ENCODE data around the gene RAD54L2. TPM values are rescaled to one million over a fixed set of nuclear protein-coding genes. Genes with fewer than 3 reads are reported as not detected.
"Not testable (repeated sequence)": the region's sequence is repeated elsewhere in the genome, so short reads cannot be mapped to it uniquely, and the experiment has no call there.

RAD54L2 gene
- total RNA-seq, 1 donor from 2014 or later = 33.2 TPM

DNA sequence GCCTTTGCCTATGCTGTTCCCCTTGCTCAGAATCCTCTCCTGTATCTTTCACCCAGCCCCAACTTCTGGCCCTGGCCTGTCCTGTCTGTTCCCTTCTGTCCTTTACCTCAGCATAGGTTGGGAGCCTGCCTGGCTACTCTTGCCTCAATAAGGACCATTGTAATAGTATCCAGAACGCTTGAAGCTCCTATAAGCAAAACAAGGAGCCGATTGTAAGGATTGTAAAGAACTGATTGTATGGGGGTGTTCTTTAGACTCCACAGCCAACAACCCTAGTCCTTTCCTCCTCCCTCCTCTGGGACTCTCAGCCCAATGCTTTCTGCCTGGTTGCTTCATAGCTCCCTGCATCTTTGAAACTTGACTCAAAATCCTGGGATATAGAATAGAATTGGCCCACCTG, 18.7 kb upstream of the RAD54L2 start:
- H3K4me1 Mint-ChIP-seq (ENCODE audit: unreplicated experiment) = peaks cover 5% of the 10 kb centered on the region
- no peaks in the 10 kb centered on the region for H3K9me3 Mint-ChIP-seq (ENCODE audit: unreplicated experiment)
- no peaks in the 10 kb centered on the region for H3K27me3 Mint-ChIP-seq (ENCODE audit: unreplicated experiment)
- TF ChIP-seq CTCF (IDR thresholded peaks at IDR 0.05; ENCODE audit: unreplicated experiment) = no peak
- no peak overlapping the region for H3K27ac Mint-ChIP-seq (ENCODE audit: unreplicated experiment)
- no peaks in the 10 kb centered on the region for H3K36me3 Mint-ChIP-seq (ENCODE audit: low read depth, unreplicated experiment)
- DNase-seq (ENCODE audit: low spot score) = no peak
- H3K4me3 Mint-ChIP-seq (ENCODE audit: unreplicated experiment) = no peak overlapping the region

GRCh38 chr3:51520906-51521730, 17.4 kb upstream of the RAD54L2 start:
- H3K4me3 Mint-ChIP-seq (ENCODE audit: unreplicated experiment); H3K4me1 Mint-ChIP-seq (ENCODE audit: unreplicated experiment); H3K27me3 Mint-ChIP-seq (ENCODE audit: unreplicated experiment); H3K9me3 Mint-ChIP-seq (ENCODE audit: unreplicated experiment); DNase-seq (ENCODE audit: low spot score); H3K27ac Mint-ChIP-seq (ENCODE audit: unreplicated experiment); H3K36me3 Mint-ChIP-seq (ENCODE audit: low read depth, unreplicated experiment): not testable (repeated sequence)

DNA sequence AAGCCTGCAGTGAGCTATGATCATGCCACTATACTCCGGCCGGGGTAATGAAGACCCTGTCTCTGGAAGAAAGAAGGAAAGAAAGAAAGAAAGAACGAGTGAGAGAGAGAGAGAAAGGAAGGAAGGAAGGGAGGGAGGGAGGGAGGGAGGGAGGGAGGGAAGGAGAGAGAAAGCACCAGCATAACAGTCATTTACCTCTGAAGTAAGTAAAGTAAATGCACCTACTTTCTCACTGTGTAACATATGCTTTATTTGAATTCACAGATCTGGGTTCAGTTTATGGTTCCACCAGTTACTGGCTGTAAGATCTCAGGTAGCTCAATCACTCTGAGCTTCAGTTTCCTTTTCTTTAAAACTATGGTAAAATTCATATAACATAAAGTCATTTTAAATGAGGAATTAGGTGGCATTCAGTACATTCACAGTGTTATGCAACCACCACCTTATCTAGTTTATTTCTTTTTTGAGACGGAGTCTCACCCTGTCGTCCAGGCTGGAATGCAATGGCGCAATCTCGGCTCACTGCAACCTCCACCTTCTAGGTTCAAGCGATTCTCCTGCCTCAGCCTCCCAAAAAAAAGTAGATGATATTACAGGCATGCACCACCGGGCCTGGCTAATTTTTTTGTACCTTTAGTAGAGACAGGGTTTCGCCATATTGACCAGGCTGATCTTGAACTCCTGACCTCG, 16.1 kb upstream of the RAD54L2 start:
- H3K27ac Mint-ChIP-seq (ENCODE audit: unreplicated experiment) = no peak overlapping the region
- no peak for DNase-seq (ENCODE audit: low spot score)
- peaks cover 5% of the 10 kb centered on the region for H3K4me1 Mint-ChIP-seq (ENCODE audit: unreplicated experiment)
- no peaks in the 10 kb centered on the region for H3K9me3 Mint-ChIP-seq (ENCODE audit: unreplicated experiment)
- no peak for TF ChIP-seq CTCF (IDR thresholded peaks at IDR 0.05; ENCODE audit: unreplicated experiment)
- no peak overlapping the region for H3K4me3 Mint-ChIP-seq (ENCODE audit: unreplicated experiment)
- no peaks in the 10 kb centered on the region for H3K27me3 Mint-ChIP-seq (ENCODE audit: unreplicated experiment)
- no peaks in the 10 kb centered on the region for H3K36me3 Mint-ChIP-seq (ENCODE audit: low read depth, unreplicated experiment)

DNA sequence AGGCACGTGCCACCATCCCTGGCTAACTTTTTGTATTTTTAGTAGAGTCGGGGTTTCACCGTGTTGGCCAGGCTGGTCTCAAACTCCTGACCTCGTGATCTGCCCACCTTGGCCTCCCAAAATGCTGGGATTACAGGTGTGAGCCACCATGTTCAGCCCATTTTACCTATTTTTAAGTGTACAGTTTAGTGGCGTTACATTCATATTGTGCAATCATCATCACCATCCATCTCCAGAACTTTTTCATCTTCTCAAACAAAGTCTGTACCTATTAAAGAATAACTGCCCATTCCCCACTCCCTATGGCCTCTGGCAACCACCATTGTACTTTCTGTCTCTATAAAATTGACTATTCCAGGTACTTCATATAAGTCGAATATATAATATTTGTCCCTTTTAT, 13.6 kb upstream of the RAD54L2 start:
- not testable (repeated sequence) for H3K4me1 Mint-ChIP-seq (ENCODE audit: unreplicated experiment); H3K27me3 Mint-ChIP-seq (ENCODE audit: unreplicated experiment); H3K4me3 Mint-ChIP-seq (ENCODE audit: unreplicated experiment); H3K36me3 Mint-ChIP-seq (ENCODE audit: low read depth, unreplicated experiment); DNase-seq (ENCODE audit: low spot score); H3K9me3 Mint-ChIP-seq (ENCODE audit: unreplicated experiment); H3K27ac Mint-ChIP-seq (ENCODE audit: unreplicated experiment)

GRCh38 chr3:51530485-51530884, 8.0 kb upstream of the RAD54L2 start:
- no peaks in the 10 kb centered on the region for H3K9me3 Mint-ChIP-seq (ENCODE audit: unreplicated experiment)
- no peaks in the 10 kb centered on the region for H3K4me1 Mint-ChIP-seq (ENCODE audit: unreplicated experiment)
- H3K27ac Mint-ChIP-seq (ENCODE audit: unreplicated experiment) = no peak overlapping the region
- H3K4me3 Mint-ChIP-seq (ENCODE audit: unreplicated experiment) = no peak overlapping the region
- H3K27me3 Mint-ChIP-seq (ENCODE audit: unreplicated experiment) = no peaks in the 10 kb centered on the region
- TF ChIP-seq CTCF (IDR thresholded peaks at IDR 0.05; ENCODE audit: unreplicated experiment) = no peak
- DNase-seq (ENCODE audit: low spot score) = no peak
- no peaks in the 10 kb centered on the region for H3K36me3 Mint-ChIP-seq (ENCODE audit: low read depth, unreplicated experiment)
